Effector memory CD4-positive, alpha-beta T cell (primary cell): ENCODE measurements around the gene EPB41L5.
A peak's percentile ranks its signal among the peaks of the same experiment; 100 is the strongest.

ENCODE experiments used
- DNase-seq, 3 donors: peaks; one replicate each; pipeline ENCODE4 v3.0.0-alpha.2; 2020
- H3K27ac ChIP-seq: 2 replicates; pipeline ENCODE4 v1.7.0; 2013; ENCODE audit warnings: mild to moderate bottlenecking, low read length, moderate library complexity; ENCODE audit not compliant: insufficient read depth, poor library complexity, severe bottlenecking
- H3K27me3 ChIP-seq: replicated peaks from 2 replicates; pipeline ENCODE4 v1.7.0; 2013; ENCODE audit warnings: mild to moderate bottlenecking, low read length; ENCODE audit not compliant: insufficient read depth, control insufficient read depth, poor library complexity, severe bottlenecking
- H3K36me3 ChIP-seq: 2 replicates; pipeline ENCODE4 v1.7.0; 2013; ENCODE audit warnings: mild to moderate bottlenecking, low read length, moderate library complexity; ENCODE audit not compliant: control insufficient read depth, insufficient read depth
- H3K4me1 ChIP-seq: 2 replicates; pipeline ENCODE4 v1.7.0; 2013; ENCODE audit warnings: low read length, mild to moderate bottlenecking; ENCODE audit not compliant: control insufficient read depth, insufficient read depth, poor library complexity, severe bottlenecking
- H3K4me3 ChIP-seq: 2 replicates; pipeline ENCODE4 v1.7.0; 2013; ENCODE audit warnings: low read length, low read depth, mild to moderate bottlenecking; ENCODE audit not compliant: insufficient read depth, poor library complexity, severe bottlenecking
- H3K9me3 ChIP-seq: 2 replicates; pipeline ENCODE4 v1.7.0; 2013; ENCODE audit warnings: mild to moderate bottlenecking, low read length, moderate library complexity; ENCODE audit not compliant: control insufficient read depth

EPB41L5 gene

GRCh38 chr2:120221616-120222015, 208.7 kb downstream of the EPB41L5 start:
- Histone ChIP-seq H3K4me3 (no peak overlapping the region), H3K27ac (no peak overlapping the region), H3K36me3 (no peaks in the 10 kb centered on the region), H3K9me3 (no peaks in the 10 kb centered on the region), H3K27me3 (no peaks in the 10 kb centered on the region), H3K4me1 (peaks cover 11% of the 10 kb centered on the region)
- DNase-seq = no peak

DNA sequence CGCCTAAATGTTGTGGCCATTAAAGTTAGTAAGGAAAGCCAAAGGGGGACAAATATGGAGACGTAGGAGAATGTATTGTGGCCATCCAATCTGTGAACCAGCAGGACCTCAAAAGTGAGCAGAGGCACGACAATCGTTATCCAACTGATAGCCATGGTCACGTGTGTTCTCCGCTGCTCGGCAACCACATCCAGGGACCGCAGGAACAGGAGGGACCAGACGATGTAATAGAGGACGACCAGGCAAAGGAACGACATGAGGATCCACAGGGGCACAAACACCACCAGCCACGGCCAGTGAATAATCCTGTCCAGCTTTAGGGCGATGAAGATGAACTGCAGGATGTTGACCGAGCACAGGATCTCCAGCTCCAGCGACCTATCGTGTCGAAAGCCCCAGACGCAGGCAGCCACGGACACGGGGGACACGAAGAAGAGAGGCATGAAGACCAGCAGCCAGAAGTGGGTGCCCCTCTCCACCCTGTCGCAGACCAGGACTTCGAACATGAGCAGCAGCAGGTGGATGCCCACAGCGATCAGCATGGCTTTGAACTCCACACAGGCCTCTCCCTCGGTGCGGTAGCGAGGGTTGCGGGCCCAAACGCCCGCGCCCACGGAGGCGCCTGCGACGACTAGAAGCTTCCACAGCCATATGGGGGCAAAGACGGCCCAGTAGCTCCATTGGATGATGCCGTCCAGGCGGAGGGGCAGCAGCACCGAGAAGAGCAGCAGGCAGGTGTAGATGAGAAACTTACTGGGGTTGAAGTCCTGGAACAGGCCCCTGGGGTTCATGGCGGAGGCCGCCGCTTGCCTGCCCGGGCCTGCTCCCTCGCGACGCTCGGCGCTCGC, 209.5 kb downstream of the EPB41L5 start:
- peaks cover 11% of the 10 kb centered on the region for H3K4me1 ChIP-seq
- H3K36me3 ChIP-seq = no peaks in the 10 kb centered on the region
- peak overlapping the region; percentile 88 for H3K27ac ChIP-seq
- no peaks in the 10 kb centered on the region for H3K27me3 ChIP-seq
- H3K9me3 ChIP-seq = no peaks in the 10 kb centered on the region
- H3K4me3 ChIP-seq = peak overlapping the region; percentile 79
- DNase-seq = no peak

DNA sequence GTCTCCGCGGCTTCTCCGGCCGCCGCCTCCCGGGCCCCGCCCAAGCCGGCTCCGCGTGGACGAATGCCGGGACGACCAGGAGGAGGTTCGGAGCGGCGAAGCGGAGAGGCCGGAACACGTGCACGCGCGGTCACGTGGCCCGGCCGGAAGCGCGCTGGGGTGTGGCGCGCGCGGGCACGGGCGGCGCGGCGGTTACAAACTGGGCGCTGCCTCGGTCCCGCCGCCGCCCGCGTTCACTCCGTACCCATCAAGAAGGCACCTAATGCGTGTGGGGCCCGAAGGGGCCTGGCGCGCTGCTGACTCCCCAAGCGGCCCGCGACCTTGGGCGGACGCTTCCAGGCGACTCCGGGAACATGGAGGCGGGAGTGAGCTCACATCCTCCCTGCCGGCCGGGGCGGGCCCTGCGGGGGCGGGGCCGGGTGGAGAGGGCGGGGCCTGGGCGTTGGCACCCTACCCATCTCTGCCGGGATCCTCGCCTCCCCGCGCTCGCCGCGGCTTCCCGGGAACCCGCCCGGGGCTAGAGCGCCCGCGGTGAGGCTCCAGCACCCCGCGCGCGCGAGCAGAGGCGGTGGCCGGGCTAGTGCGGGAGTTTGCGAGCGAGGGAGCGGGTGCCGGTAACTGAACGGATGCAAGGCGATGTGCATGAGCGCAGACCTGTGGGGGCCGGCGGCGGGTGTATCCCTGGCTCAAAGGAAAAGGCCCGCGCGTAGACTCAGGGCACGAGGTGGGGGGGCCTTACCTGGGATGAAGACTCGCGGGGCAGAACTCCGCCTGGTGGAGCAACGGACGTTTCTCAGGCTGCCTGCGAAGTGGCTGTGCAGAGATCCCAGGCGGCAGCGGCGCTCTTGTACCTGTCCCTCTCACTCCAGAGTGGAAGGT, 210.4 kb downstream of the EPB41L5 start, which contains the start of gene TMEM185B:
Gene TMEM185B (minus strand): TSS at position 367 of the 879 bp plus-strand sequence. CDS start 424 bp downstream, outside the sequence.
- Histone ChIP-seq H3K4me3 (peak within 1 kb of the TSS; percentile 79), H3K4me1 (peaks cover 11% of the 10 kb centered on the region), H3K27me3 (no peaks in the 10 kb centered on the region), H3K27ac (peak within 1 kb of the TSS; percentile 88), H3K9me3 (no peaks in the 10 kb centered on the region), H3K36me3 (no peaks in the 10 kb centered on the region)
- peak; percentile 84 to 86 (median 85) for DNase-seq

- no peak for DNase-seq
- Histone ChIP-seq H3K27ac (no peak overlapping the region), H3K9me3 (no peaks in the 10 kb centered on the region), H3K4me1 (peaks cover 11% of the 10 kb centered on the region), H3K36me3 (no peaks in the 10 kb centered on the region), H3K4me3 (no peak overlapping the region), H3K27me3 (no peaks in the 10 kb centered on the region)
Observed at GRCh38 chr2:120224256-120224655, 211.4 kb downstream of the EPB41L5 start.

DNA sequence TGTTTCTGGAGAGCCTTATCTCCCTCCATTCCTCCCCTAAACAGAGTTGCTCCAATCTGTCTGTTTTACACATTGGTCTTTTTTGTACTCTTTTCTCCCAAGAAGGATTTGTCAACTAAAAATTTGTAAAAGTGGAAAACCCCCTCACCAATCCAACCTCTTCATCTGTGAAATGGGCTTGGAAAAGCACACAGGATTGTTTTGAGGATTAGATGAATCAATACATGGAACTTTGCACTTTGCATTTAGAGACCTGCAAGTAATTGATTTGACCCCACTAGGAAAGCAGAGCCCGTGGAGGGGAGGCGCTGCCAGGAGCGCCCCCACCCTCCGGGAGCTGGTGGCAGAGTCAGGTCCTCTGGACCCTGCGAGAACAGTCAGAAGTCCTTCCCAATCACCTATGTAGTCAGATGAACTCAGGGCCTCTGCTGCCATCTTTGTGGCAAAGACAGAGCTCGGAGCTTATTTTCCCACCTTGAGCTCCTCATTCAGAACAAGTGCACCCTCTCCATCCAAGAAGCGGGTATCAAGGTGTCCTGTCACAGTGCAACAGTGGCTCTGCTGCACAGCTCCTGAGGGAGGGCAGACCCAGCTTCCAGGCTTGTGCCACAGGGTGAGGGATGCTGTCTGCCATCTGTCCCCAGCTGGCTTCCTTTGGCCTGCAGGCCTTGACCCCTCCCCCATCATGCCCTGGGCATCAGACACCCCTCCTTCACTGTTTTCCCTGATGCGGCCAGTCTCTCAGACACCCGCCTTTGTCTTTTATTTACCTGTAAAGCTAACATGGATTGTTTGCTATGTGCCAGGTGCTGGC, 212.1 kb downstream of the EPB41L5 start:
- no peak overlapping the region for H3K4me3 ChIP-seq
- no peaks in the 10 kb centered on the region for H3K27me3 ChIP-seq
- H3K27ac ChIP-seq = no peak overlapping the region
- peaks cover 11% of the 10 kb centered on the region for H3K4me1 ChIP-seq
- DNase-seq = no peak
- no peaks in the 10 kb centered on the region for H3K9me3 ChIP-seq
- no peaks in the 10 kb centered on the region for H3K36me3 ChIP-seq

DNA sequence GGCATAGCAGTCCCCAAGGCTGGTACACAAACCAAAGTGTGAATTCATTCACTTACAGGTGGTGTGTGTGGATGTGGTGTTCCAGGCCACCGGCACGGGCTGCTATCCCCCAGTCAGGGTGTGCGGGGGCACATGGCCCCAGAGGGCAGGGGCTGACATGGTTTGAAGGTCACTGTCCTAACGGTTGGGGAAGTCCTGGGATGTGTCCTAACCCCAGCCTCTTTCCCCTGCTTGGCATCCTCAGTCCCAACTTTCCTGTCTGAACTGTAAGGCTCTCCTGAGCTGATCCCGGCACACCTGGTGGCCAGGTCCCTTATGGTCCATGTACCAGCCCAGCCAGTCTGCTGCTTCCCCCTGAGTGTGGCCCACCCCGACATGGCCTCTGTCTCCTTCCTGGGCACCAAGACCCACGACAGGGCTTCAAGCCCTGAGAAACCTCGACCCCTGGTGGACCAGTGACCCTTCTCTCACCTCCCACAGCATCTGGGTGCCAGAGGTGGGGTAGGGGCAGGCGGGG, 212.7 kb downstream of the EPB41L5 start:
- no peaks in the 10 kb centered on the region for H3K36me3 ChIP-seq
- DNase-seq = no peak
- H3K27ac ChIP-seq = no peak overlapping the region
- H3K4me1 ChIP-seq = peaks cover 14% of the 10 kb centered on the region
- no peaks in the 10 kb centered on the region for H3K9me3 ChIP-seq
- H3K4me3 ChIP-seq = no peak overlapping the region
- H3K27me3 ChIP-seq = no peaks in the 10 kb centered on the region

GRCh38 chr2:120226316-120226715, 213.4 kb downstream of the EPB41L5 start:
- DNase-seq = no peak
- Histone ChIP-seq H3K4me1 (peaks cover 21% of the 10 kb centered on the region), H3K9me3 (no peaks in the 10 kb centered on the region), H3K4me3 (no peak overlapping the region), H3K27me3 (no peaks in the 10 kb centered on the region), H3K36me3 (no peaks in the 10 kb centered on the region), H3K27ac (no peak overlapping the region)

DNA sequence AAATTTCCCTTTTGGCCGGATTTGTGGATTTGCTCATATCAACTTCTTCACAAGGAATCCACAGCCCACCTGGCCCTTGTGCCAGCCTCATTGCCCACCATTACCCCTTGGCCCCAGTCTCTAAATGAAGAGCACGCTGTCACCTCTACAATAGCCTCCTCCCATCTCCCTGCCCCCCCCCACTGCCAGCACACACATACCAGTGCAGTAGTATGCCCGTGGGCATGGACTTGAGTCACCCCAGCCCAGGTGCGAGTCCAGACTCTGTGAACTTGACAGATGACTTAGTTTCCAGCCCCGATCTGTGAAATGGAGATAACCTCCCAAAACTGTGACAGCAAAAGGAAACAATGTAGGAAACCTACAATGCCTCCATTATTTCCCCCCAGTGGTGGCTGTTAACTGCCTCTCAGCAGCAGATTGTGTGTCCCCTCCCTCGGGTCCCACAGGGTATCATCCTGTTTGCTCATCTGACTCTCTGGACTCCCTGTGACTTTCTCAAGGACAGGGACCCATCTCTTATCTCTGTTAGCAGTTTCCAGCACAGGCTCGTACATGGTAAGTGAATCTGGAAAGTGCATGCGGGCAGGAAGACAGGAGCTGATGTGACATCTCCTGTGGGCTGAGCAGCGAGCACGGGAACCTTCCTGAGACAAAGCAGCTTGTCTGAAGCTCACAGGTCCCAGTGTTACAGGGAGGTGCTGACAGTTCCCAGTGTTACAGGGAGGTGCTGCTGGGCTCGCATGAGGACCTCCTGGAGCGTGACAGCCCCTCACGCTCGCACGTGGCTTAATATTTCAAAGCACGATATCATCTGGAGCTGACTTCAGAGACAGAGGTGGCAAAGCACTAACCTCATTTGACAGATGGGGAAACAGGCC, 214.5 kb downstream of the EPB41L5 start:
- Histone ChIP-seq H3K27ac (no peak overlapping the region), H3K9me3 (no peaks in the 10 kb centered on the region), H3K27me3 (no peaks in the 10 kb centered on the region), H3K4me3 (no peak overlapping the region), H3K4me1 (peaks cover 22% of the 10 kb centered on the region), H3K36me3 (no peaks in the 10 kb centered on the region)
- DNase-seq = no peak

GRCh38 chr2:120228503-120228902, 215.6 kb downstream of the EPB41L5 start:
- no peak overlapping the region for H3K4me3 ChIP-seq
- peaks cover 19% of the 10 kb centered on the region for H3K4me1 ChIP-seq
- no peak overlapping the region for H3K27ac ChIP-seq
- no peaks in the 10 kb centered on the region for H3K36me3 ChIP-seq
- H3K27me3 ChIP-seq = no peaks in the 10 kb centered on the region
- no peak for DNase-seq
- H3K9me3 ChIP-seq = no peaks in the 10 kb centered on the region
